ENCODE results near the gene SDK1.

DNA sequence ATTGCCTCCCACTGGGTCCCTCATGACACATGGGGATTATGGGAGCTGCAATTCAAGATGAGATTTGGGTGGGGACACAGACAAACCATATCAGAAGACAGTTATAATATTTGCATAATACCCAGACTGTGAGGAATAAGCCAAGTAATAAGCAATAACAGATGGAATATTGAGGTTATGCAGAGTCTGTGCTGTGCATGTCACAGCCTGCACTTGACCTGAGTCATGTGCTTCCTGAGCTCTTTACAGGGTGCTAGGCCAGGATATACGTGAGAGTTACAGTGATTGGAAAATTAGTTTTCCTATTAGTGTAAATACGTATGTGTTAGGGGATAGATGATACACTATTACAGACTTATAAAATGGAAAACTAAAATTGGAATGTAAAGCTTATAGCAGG, 288.7 kb downstream of the SDK1 start:
- TF ChIP-seq, protein P1, sequence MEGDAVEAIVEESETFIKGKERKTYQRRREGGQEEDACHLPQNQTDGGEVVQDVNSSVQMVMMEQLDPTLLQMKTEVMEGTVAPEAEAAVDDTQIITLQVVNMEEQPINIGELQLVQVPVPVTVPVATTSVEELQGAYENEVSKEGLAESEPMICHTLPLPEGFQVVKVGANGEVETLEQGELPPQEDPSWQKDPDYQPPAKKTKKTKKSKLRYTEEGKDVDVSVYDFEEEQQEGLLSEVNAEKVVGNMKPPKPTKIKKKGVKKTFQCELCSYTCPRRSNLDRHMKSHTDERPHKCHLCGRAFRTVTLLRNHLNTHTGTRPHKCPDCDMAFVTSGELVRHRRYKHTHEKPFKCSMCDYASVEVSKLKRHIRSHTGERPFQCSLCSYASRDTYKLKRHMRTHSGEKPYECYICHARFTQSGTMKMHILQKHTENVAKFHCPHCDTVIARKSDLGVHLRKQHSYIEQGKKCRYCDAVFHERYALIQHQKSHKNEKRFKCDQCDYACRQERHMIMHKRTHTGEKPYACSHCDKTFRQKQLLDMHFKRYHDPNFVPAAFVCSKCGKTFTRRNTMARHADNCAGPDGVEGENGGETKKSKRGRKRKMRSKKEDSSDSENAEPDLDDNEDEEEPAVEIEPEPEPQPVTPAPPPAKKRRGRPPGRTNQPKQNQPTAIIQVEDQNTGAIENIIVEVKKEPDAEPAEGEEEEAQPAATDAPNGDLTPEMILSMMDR (IDR thresholded peaks at IDR 0.05; ENCODE audit: borderline replicate concordance, extremely low read depth, low read length, poor library complexity, severe bottlenecking) = no peak
- no peak for TF ChIP-seq EZH2 (IDR thresholded peaks at IDR 0.05; ENCODE audit: borderline replicate concordance, low read depth, low read length, severe bottlenecking)
